GM23338 (cell line): Measurements from ENCODE around the gene SURF1. TPM values are rescaled to one million over a fixed set of nuclear protein-coding genes. Genes with fewer than 3 reads are reported as not detected.

ENCODE experiments used
- ATAC-seq: fragments of 200-7000 bp; cut with Tn5 transposase; 3 replicates; pipeline ENCODE4 v1.9.1; 2020
- DNase-seq: peaks from one replicate; pipeline ENCODE4 v3.0.0-alpha.2; 2015; ENCODE audit warnings: low spot score
- H2AFZ ChIP-seq: fragments of 200-600 bp; sonication (generic); 2 replicates; pipeline ENCODE4 v1.8.0; 2016; ENCODE audit warnings: antibody characterized with exemption, mild to moderate bottlenecking, moderate library complexity
- H3F3A ChIP-seq: fragments of 200-600 bp; sonication (generic); replicated peaks from 2 replicates; pipeline ENCODE4 v1.8.0; 2017; ENCODE audit warnings: antibody characterized with exemption, mixed run types, low read depth
- H3K27ac ChIP-seq: fragments of 200-600 bp; sonication (generic); 2 replicates; pipeline ENCODE4 v1.6.1; 2016; ENCODE audit warnings: low read depth
- H3K27me3 ChIP-seq: fragments of 200-600 bp; sonication (generic); 2 replicates; pipeline ENCODE4 v1.8.0; 2016; ENCODE audit warnings: mild to moderate bottlenecking, mixed run types, moderate library complexity; ENCODE audit not compliant: insufficient read depth
- H3K36me3 ChIP-seq: fragments of 200-600 bp; sonication (generic); 2 replicates; pipeline ENCODE4 v1.8.0; 2016; ENCODE audit warnings: mild to moderate bottlenecking; ENCODE audit not compliant: insufficient read depth
- H3K4me1 ChIP-seq: fragments of 200-600 bp; sonication (generic); 2 replicates; pipeline ENCODE4 v1.8.0; 2016; ENCODE audit warnings: mild to moderate bottlenecking, moderate library complexity; ENCODE audit not compliant: insufficient read depth
- H3K4me2 ChIP-seq: fragments of 200-600 bp; sonication (generic); 2 replicates; pipeline ENCODE4 v1.7.1; 2017; ENCODE audit warnings: mixed run types
- H3K4me3 ChIP-seq: fragments of 200-600 bp; sonication (generic); 2 replicates; pipeline ENCODE4 v1.6.1; 2016; ENCODE audit warnings: mixed run types
- H3K79me2 ChIP-seq: fragments of 200-600 bp; sonication (generic); replicated peaks from 2 replicates; pipeline ENCODE4 v1.8.0; 2017; ENCODE audit warnings: mild to moderate bottlenecking; ENCODE audit not compliant: insufficient read depth
- H3K9me2 ChIP-seq: fragments of 200-600 bp; sonication (generic); 2 replicates; pipeline ENCODE4 v1.8.0; 2017; ENCODE audit not compliant: insufficient read depth
- H4K20me1 ChIP-seq: fragments of 200-600 bp; sonication (generic); replicated peaks from 2 replicates; pipeline ENCODE4 v1.8.0; 2017; ENCODE audit warnings: mild to moderate bottlenecking; ENCODE audit not compliant: insufficient read depth
- H3K27ac Mint-ChIP-seq: 2 replicates; pipeline ENCODE4 v1.8.0; 2020; ENCODE audit warnings: inconsistent platforms, mild to moderate bottlenecking, moderate library complexity, mixed read lengths
- H3K27me3 Mint-ChIP-seq: 3 replicates; pipeline ENCODE4 v1.8.0; 2022; ENCODE audit warnings: low read depth, mild to moderate bottlenecking, moderate library complexity, mixed read lengths, inconsistent platforms; ENCODE audit not compliant: insufficient read depth, poor library complexity
- H3K36me3 Mint-ChIP-seq: 3 replicates; pipeline ENCODE4 v1.8.0; 2021; ENCODE audit warnings: low read depth, mild to moderate bottlenecking, inconsistent platforms, moderate library complexity, mixed read lengths
- H3K4me1 Mint-ChIP-seq: 3 replicates; pipeline ENCODE4 v1.8.0; 2020; ENCODE audit warnings: mild to moderate bottlenecking, inconsistent platforms, mixed read lengths
- H3K4me3 Mint-ChIP-seq: 3 replicates; pipeline ENCODE4 v1.8.0; 2021; ENCODE audit warnings: moderate library complexity, mild to moderate bottlenecking, inconsistent platforms, mixed read lengths
- H3K9me3 Mint-ChIP-seq: 3 replicates; pipeline ENCODE4 v1.8.0; 2020; ENCODE audit warnings: moderate library complexity, mild to moderate bottlenecking, inconsistent platforms, mixed read lengths
- CREB1 ChIP-seq: fragments of 250-450 bp; sonication (Bioruptor Pico); IDR thresholded peaks from 2 replicates; pipeline ENCODE4 v1.5.0; 2020; ENCODE audit warnings: low read depth, mild to moderate bottlenecking, moderate library complexity
- POLR2AphosphoS5 ChIP-seq: IDR thresholded peaks from 2 replicates; pipeline ENCODE4 v1.6.1; 2016; ENCODE audit warnings: antibody characterized with exemption, low read depth
- ZNF462 ChIP-seq: fragments of 250-450 bp; sonication (Bioruptor Pico); IDR thresholded peaks from 2 replicates; pipeline ENCODE4 v1.5.0; 2020; ENCODE audit warnings: mild to moderate bottlenecking, moderate library complexity
- polyA plus RNA-seq: library from polyadenylated mRNA; unstranded; fragments of >200 nt; fragmentation: Nextera tagmentation; extraction: Ambion mirVana; gene quantifications from 2 replicates; pipeline ENCODE4 v1.2.1, GENCODE V29; 2016
- total RNA-seq: library from RNA; depleted of rRNA; stranded (reverse); fragments of >200 nt; shearing (Covaris generic); gene quantifications from 2 replicates; pipeline ENCODE4 v1.2.3, GENCODE V29; 2014
- TF ChIP-seq, protein P1 (sequence below): IDR thresholded peaks from 2 replicates; pipeline ENCODE4 v1.6.1; 2016; ENCODE audit warnings: antibody characterized with exemption
- TF ChIP-seq, protein P2 (sequence below): IDR thresholded peaks from one replicate; pipeline ENCODE4 v1.6.1; 2018; ENCODE audit warnings: antibody characterized with exemption; ENCODE audit not compliant: unreplicated experiment

The SURF1 gene
- total and polyA plus RNA-seq, 2 experiments from 2014 or later: 39.1 to 52.6 TPM

- H3K9me2 ChIP-seq: no peaks in the 10 kb centered on the region
- peaks cover 20% of the 10 kb centered on the region for H3K4me1 ChIP-seq
- Mint-ChIP-seq H3K9me3 (no peaks in the 10 kb centered on the region; the same call in 1 of the 3 replicates), H3K27me3 (peaks cover 25% of the 10 kb centered on the region), H3K27ac (peak within 1 kb of the TSS; percentile 100), H3K4me3 (peak within 1 kb of the TSS; percentile 94), H3K36me3 (peaks cover 89% of the 10 kb centered on the region), H3K4me1 (peaks cover 23% of the 10 kb centered on the region)
- peaks cover 56% of the 10 kb centered on the region for H4K20me1 ChIP-seq
- H3F3A ChIP-seq: peaks cover 59% of the 10 kb centered on the region
- H3K4me3 ChIP-seq: peak within 1 kb of the TSS; percentile 98
- ATAC-seq: peak; percentile 62
- peak within 1 kb of the TSS; percentile 99 for H3K4me2 ChIP-seq
- no peaks in the 10 kb centered on the region for H3K27me3 ChIP-seq
- peak within 1 kb of the TSS; percentile 96 for H3K27ac ChIP-seq
- TF ChIP-seq, protein P1, sequence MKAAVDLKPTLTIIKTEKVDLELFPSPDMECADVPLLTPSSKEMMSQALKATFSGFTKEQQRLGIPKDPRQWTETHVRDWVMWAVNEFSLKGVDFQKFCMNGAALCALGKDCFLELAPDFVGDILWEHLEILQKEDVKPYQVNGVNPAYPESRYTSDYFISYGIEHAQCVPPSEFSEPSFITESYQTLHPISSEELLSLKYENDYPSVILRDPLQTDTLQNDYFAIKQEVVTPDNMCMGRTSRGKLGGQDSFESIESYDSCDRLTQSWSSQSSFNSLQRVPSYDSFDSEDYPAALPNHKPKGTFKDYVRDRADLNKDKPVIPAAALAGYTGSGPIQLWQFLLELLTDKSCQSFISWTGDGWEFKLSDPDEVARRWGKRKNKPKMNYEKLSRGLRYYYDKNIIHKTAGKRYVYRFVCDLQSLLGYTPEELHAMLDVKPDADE: peak; percentile 72; the same call in 1 of the 2 replicates
- TF ChIP-seq, protein P2, sequence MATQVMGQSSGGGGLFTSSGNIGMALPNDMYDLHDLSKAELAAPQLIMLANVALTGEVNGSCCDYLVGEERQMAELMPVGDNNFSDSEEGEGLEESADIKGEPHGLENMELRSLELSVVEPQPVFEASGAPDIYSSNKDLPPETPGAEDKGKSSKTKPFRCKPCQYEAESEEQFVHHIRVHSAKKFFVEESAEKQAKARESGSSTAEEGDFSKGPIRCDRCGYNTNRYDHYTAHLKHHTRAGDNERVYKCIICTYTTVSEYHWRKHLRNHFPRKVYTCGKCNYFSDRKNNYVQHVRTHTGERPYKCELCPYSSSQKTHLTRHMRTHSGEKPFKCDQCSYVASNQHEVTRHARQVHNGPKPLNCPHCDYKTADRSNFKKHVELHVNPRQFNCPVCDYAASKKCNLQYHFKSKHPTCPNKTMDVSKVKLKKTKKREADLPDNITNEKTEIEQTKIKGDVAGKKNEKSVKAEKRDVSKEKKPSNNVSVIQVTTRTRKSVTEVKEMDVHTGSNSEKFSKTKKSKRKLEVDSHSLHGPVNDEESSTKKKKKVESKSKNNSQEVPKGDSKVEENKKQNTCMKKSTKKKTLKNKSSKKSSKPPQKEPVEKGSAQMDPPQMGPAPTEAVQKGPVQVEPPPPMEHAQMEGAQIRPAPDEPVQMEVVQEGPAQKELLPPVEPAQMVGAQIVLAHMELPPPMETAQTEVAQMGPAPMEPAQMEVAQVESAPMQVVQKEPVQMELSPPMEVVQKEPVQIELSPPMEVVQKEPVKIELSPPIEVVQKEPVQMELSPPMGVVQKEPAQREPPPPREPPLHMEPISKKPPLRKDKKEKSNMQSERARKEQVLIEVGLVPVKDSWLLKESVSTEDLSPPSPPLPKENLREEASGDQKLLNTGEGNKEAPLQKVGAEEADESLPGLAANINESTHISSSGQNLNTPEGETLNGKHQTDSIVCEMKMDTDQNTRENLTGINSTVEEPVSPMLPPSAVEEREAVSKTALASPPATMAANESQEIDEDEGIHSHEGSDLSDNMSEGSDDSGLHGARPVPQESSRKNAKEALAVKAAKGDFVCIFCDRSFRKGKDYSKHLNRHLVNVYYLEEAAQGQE: peak; percentile 43
- TF ChIP-seq POLR2AphosphoS5 (peak; percentile 99), ZNF462 (no peak), CREB1 (CRISPR knock-in tag) (no peak)
- peaks cover 43% of the 10 kb centered on the region for H3K79me2 ChIP-seq
- H2AFZ ChIP-seq: no peak within 1 kb of the TSS
- H3K36me3 ChIP-seq: peaks cover 46% of the 10 kb centered on the region
- peak; percentile 99 for DNase-seq
Observed at GRCh38 chr9:133347985-133348717, 8.1 kb downstream of the SURF1 start, which contains the start of the genes MED22 and RPL7A. Gene MED22, minus strand, starts transcription at chr9:133348131. Its CDS starts 1,469 bp downstream, at chr9:133346662. Gene RPL7A, plus strand, starts transcription at chr9:133348218. Its CDS starts 26 bp downstream, at chr9:133348244.
